Measurements from ENCODE around the gene DNAJC5G.

Gene DNAJC5G

GRCh38 chr2:27236626-27237025 lies 38.6 kb upstream of the DNAJC5G start:
- no peaks in the 10 kb centered on the region for H3K9me2 ChIP-seq (replicated peaks; ENCODE audit: insufficient read depth, low read length)
- no peaks in the 10 kb centered on the region for H3K27me3 ChIP-seq (replicated peaks; ENCODE audit: insufficient read depth, low read length)
- no peak overlapping the region for H3K4me2 ChIP-seq (ENCODE audit: low read depth, low read length)
- no peak overlapping the region for H3K9ac ChIP-seq (ENCODE audit: low read length)
- H3K27ac ChIP-seq (ENCODE audit: low read length) = no peak overlapping the region
- no peak for DNase-seq
- no peaks in the 10 kb centered on the region for H3K79me2 ChIP-seq (ENCODE audit: low read length)
- TF ChIP-seq EZH2 (optimal IDR thresholded peaks at IDR 0.05; ENCODE audit: low read depth, low read length) (no peak), EZH2phosphoT487 (IDR thresholded peaks at IDR 0.05; ENCODE audit: low read length) (no peak)
- TF ChIP-seq, protein P1, sequence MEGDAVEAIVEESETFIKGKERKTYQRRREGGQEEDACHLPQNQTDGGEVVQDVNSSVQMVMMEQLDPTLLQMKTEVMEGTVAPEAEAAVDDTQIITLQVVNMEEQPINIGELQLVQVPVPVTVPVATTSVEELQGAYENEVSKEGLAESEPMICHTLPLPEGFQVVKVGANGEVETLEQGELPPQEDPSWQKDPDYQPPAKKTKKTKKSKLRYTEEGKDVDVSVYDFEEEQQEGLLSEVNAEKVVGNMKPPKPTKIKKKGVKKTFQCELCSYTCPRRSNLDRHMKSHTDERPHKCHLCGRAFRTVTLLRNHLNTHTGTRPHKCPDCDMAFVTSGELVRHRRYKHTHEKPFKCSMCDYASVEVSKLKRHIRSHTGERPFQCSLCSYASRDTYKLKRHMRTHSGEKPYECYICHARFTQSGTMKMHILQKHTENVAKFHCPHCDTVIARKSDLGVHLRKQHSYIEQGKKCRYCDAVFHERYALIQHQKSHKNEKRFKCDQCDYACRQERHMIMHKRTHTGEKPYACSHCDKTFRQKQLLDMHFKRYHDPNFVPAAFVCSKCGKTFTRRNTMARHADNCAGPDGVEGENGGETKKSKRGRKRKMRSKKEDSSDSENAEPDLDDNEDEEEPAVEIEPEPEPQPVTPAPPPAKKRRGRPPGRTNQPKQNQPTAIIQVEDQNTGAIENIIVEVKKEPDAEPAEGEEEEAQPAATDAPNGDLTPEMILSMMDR (IDR thresholded peaks at IDR 0.05; ENCODE audit: low read length) = no peak
- no peak overlapping the region for H2AFZ ChIP-seq (ENCODE audit: low read length)
- H3F3A ChIP-seq (ENCODE audit: insufficient read depth, low read length) = no peaks in the 10 kb centered on the region
- no peaks in the 10 kb centered on the region for H3K9me3 ChIP-seq (replicated peaks; ENCODE audit: insufficient read depth, low read length)
- peaks cover 20% of the 10 kb centered on the region for H3K36me3 ChIP-seq (replicated peaks; ENCODE audit: insufficient read depth, low read length)
- no peak overlapping the region for H3K4me3 ChIP-seq (ENCODE audit: low read length)
- H4K20me1 ChIP-seq (ENCODE audit: insufficient read depth, low read length) = no peaks in the 10 kb centered on the region
- H3K4me1 ChIP-seq (ENCODE audit: low read length) = no peaks in the 10 kb centered on the region

- H3K36me3 ChIP-seq (replicated peaks; ENCODE audit: insufficient read depth, low read length) = peaks cover 12% of the 10 kb centered on the region
- TF ChIP-seq, protein P1 (IDR thresholded peaks at IDR 0.05; ENCODE audit: low read length) = no peak
- TF ChIP-seq EZH2 (optimal IDR thresholded peaks at IDR 0.05; ENCODE audit: low read depth, low read length) (no peak), EZH2phosphoT487 (IDR thresholded peaks at IDR 0.05; ENCODE audit: low read length) (no peak)
- H3K9me3 ChIP-seq (replicated peaks; ENCODE audit: insufficient read depth, low read length) = no peaks in the 10 kb centered on the region
- no peaks in the 10 kb centered on the region for H3K9me2 ChIP-seq (replicated peaks; ENCODE audit: insufficient read depth, low read length)
- no peak overlapping the region for H3K4me2 ChIP-seq (ENCODE audit: low read depth, low read length)
- H3K27me3 ChIP-seq (replicated peaks; ENCODE audit: insufficient read depth, low read length) = no peaks in the 10 kb centered on the region
- no peak overlapping the region for H3K4me3 ChIP-seq (ENCODE audit: low read length)
- no peak overlapping the region for H3K27ac ChIP-seq (ENCODE audit: low read length)
- H3K4me1 ChIP-seq (ENCODE audit: low read length) = no peaks in the 10 kb centered on the region
- H3K9ac ChIP-seq (ENCODE audit: low read length) = no peak overlapping the region
- no peak overlapping the region for H2AFZ ChIP-seq (ENCODE audit: low read length)
- no peaks in the 10 kb centered on the region for H3F3A ChIP-seq (ENCODE audit: insufficient read depth, low read length)
- no peaks in the 10 kb centered on the region for H4K20me1 ChIP-seq (ENCODE audit: insufficient read depth, low read length)
- no peak for DNase-seq
- no peaks in the 10 kb centered on the region for H3K79me2 ChIP-seq (ENCODE audit: low read length)
Observed at GRCh38 chr2:27237341-27237945, 37.8 kb upstream of the DNAJC5G start.

DNA sequence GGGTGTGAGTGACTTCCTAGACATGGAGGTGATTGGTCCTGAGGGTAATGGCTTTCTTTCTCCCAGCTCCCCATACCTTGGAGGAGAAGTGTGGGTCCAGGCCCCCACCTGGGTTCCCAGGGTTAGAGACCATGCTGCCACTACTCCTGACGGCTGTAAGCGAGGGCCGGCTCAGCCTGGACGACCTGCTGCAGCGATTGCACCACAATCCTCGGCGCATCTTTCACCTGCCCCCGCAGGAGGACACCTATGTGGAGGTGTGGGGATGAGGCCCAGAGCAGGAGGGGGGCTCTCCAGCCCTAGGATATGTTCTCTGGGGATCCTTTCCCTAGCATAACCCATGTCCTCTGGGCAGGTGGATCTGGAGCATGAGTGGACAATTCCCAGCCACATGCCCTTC lies 36.3 kb upstream of the DNAJC5G start:
- peaks cover 5% of the 10 kb centered on the region; the same call in 1 of the 2 replicates for H3K36me3 ChIP-seq (replicated peaks; ENCODE audit: insufficient read depth, low read length)
- H3K27ac ChIP-seq (ENCODE audit: low read length) = no peak overlapping the region

More for the DNA sequence above, 36.3 kb upstream of the DNAJC5G start:
- Histone ChIP-seq H3K4me2 (ENCODE audit: low read depth, low read length) (no peak overlapping the region), H3K79me2 (ENCODE audit: low read length) (no peaks in the 10 kb centered on the region), H3K27me3 (replicated peaks; ENCODE audit: insufficient read depth, low read length) (no peaks in the 10 kb centered on the region), H3K9me3 (replicated peaks; ENCODE audit: insufficient read depth, low read length) (no peaks in the 10 kb centered on the region), H3K4me3 (ENCODE audit: low read length) (no peak overlapping the region), H4K20me1 (ENCODE audit: insufficient read depth, low read length) (no peaks in the 10 kb centered on the region), H2AFZ (ENCODE audit: low read length) (no peak overlapping the region), H3K4me1 (ENCODE audit: low read length) (no peaks in the 10 kb centered on the region), H3K9ac (ENCODE audit: low read length) (no peak overlapping the region), H3F3A (ENCODE audit: insufficient read depth, low read length) (no peaks in the 10 kb centered on the region), H3K9me2 (replicated peaks; ENCODE audit: insufficient read depth, low read length) (no peaks in the 10 kb centered on the region)
- DNase-seq = no peak
- TF ChIP-seq EZH2 (optimal IDR thresholded peaks at IDR 0.05; ENCODE audit: low read depth, low read length) (no peak), EZH2phosphoT487 (IDR thresholded peaks at IDR 0.05; ENCODE audit: low read length) (no peak)
- TF ChIP-seq, protein P1 (IDR thresholded peaks at IDR 0.05; ENCODE audit: low read length) = no peak
